Sigmoid colon (tissue), 7 donors: Measurements from ENCODE around the gene EGFL6. TPM values are rescaled to one million over a fixed set of nuclear protein-coding genes. Genes with fewer than 3 reads are reported as not detected.

Source experiments
- DNase-seq: peaks from one replicate; pipeline ENCODE4 v3.0.0-alpha.2; 2019
- H3K27ac ChIP-seq, 4 donors: fragments of 200-600 bp; sonication (generic); one replicate each; pipeline ENCODE4 v1.5.1; 2016 to 2019; ENCODE audit warnings: mild to moderate bottlenecking in 1 of 4
- H3K27me3 ChIP-seq, 3 donors: fragments of 200-600 bp; sonication (generic); one replicate each; pipeline ENCODE4 v1.5.1; 2019; ENCODE audit warnings: mild to moderate bottlenecking in 1 of 3
- H3K36me3 ChIP-seq, 4 donors: fragments of 200-600 bp; sonication (generic); one replicate each; pipeline ENCODE4 v1.5.1; 2016 to 2019
- H3K4me1 ChIP-seq, 4 donors: fragments of 200-600 bp; sonication (generic); one replicate each; pipeline ENCODE4 v1.5.1; 2017 to 2019
- H3K4me3 ChIP-seq, 4 donors: fragments of 200-600 bp; sonication (generic); one replicate each; pipeline ENCODE4 v1.5.1; 2017 to 2019; ENCODE audit warnings: mild to moderate bottlenecking in 2 of 4, moderate library complexity in 1 of 4
- H3K9me3 ChIP-seq, 4 donors: fragments of 200-600 bp in 3 of 4; sonication (generic) in 3 of 4; one replicate each; pipeline versions ENCODE4 v1.5.1 to v1.6.1; 2013 to 2019
- EP300 ChIP-seq, 4 donors: sonication (generic); formaldehyde crosslinking; IDR thresholded peaks; one replicate each; pipeline ENCODE4 v1.6.1; 2017; ENCODE audit warnings: antibody characterized with exemption in 4 of 4
- POLR2A ChIP-seq, 2 donors: fragments of 450-650 bp; IDR thresholded peaks; one replicate each; pipeline ENCODE4 v1.6.1; 2016; ENCODE audit warnings: antibody characterized with exemption in 2 of 2, mild to moderate bottlenecking in 2 of 2, moderate library complexity in 2 of 2
- POLR2AphosphoS5 ChIP-seq, 4 donors: sonication (generic); formaldehyde crosslinking; IDR thresholded peaks; one replicate each; pipeline ENCODE4 v1.6.1; 2017; ENCODE audit warnings: antibody characterized with exemption in 4 of 4
- WGBS, 2 donors: extraction: QIAGEN DNeasy Blood & Tissue Kit; methylation state at CpG; one replicate each; pipeline ENCODE4 v1.1.7; 2013; 5-methylcytosine and 5-hydroxymethylcytosine counted together
- intact Hi-C: fragments of 100-400 bp; cut with DNase I; formaldehyde crosslinking; loops from one replicate; pipeline ENCODE4 v1.15.1; 2023
- polyA plus RNA-seq, 3 donors: library from polyadenylated mRNA; stranded (reverse); fragments of 200-250 nt; gene quantifications; one replicate each; pipeline ENCODE4 v1.2.3, GENCODE V29; 2013
- total RNA-seq, 4 donors: library from RNA; depleted of rRNA; stranded (reverse); fragments of >200 nt; gene quantifications; one replicate each; pipeline ENCODE4 v1.1.0, GENCODE V29; 2016
- TF ChIP-seq, protein P1 (sequence below), 4 experiments: fragments of 450-650 bp in 3 of 4; fragments of 200-600 bp in 1 of 4; IDR thresholded peaks; one replicate each; pipeline ENCODE4 v1.5.1; 2016 to 2019; ENCODE audit warnings: antibody characterized with exemption in 4 of 4, mild to moderate bottlenecking in 3 of 4, moderate library complexity in 2 of 4
- donor health status: healthy with polysubstance abuse.
- donor health status: Bipolar disorder and iron deficiency.
- donor health status: healthy.

EGFL6 gene
- total and polyA plus RNA-seq, 7 donors, result 0.32 to 0.60 TPM; not detected in 5

DNA sequence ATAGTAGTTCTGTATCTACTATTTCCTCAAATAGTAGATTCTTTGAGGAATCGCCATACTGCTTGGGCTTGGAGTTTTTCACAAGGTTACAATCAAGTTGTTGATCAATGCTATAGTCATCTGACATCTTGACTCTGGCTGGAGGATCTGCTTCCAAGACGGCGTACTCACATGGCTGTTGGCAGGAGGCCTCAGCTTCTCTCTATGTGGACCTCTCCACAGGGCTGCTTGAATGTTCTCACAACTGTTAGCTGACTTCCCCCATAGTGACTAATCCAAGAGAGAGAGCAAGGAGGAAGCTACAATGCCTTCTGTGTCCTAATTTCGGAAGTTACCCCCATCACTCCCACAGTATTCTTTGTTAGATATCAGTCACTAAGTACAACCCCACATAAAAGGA lies 10.3 kb downstream of the EGFL6 start:
- Histone ChIP-seq H3K27ac (no peak overlapping the region), H3K4me3 (no peak overlapping the region), H3K36me3 (no peaks in the 10 kb centered on the region), H3K4me1 (no peaks in the 10 kb centered on the region), H3K27me3 (no peaks in the 10 kb centered on the region), H3K9me3 (no peaks in the 10 kb centered on the region)
- intact Hi-C loops, result no loop called here
- TF ChIP-seq EP300 (IDR thresholded peaks at IDR 0.05), result no peak
- no peak for TF ChIP-seq POLR2AphosphoS5 (IDR thresholded peaks at IDR 0.05)
- TF ChIP-seq, protein P1, sequence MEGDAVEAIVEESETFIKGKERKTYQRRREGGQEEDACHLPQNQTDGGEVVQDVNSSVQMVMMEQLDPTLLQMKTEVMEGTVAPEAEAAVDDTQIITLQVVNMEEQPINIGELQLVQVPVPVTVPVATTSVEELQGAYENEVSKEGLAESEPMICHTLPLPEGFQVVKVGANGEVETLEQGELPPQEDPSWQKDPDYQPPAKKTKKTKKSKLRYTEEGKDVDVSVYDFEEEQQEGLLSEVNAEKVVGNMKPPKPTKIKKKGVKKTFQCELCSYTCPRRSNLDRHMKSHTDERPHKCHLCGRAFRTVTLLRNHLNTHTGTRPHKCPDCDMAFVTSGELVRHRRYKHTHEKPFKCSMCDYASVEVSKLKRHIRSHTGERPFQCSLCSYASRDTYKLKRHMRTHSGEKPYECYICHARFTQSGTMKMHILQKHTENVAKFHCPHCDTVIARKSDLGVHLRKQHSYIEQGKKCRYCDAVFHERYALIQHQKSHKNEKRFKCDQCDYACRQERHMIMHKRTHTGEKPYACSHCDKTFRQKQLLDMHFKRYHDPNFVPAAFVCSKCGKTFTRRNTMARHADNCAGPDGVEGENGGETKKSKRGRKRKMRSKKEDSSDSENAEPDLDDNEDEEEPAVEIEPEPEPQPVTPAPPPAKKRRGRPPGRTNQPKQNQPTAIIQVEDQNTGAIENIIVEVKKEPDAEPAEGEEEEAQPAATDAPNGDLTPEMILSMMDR (IDR thresholded peaks at IDR 0.05), result no peak
- TF ChIP-seq POLR2A (IDR thresholded peaks at IDR 0.05), result no peak
- 92 to 98% methylated on average over 4 of the region's 4 CpGs for WGBS, 2 donors
- DNase-seq, result no peak

DNA sequence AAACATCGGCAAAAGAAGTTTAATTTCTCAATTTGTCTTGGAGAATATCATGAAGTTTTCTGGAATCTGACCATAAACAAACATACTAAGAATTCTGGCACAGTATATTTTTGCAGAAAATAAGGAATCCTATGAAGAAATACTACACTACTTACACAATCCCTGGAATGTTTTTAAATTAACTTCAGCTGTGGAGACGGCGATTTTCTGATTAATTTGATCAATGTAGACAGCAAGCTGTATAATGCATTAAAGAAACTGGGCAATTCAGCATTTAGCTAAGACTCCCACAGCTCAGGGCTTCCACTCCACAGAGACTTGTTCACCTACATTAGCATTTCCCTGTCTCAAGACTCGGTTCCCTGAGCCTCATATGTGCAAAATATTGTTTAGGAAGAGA lies 12.2 kb downstream of the EGFL6 start:
- WGBS, 2 donors, result 75 to 80% methylated on average over 4 of the region's 4 CpGs
- TF ChIP-seq EP300 (IDR thresholded peaks at IDR 0.05), result no peak
- TF ChIP-seq POLR2AphosphoS5 (IDR thresholded peaks at IDR 0.05), result no peak
- TF ChIP-seq POLR2A (IDR thresholded peaks at IDR 0.05), result no peak
- TF ChIP-seq, protein P1 (IDR thresholded peaks at IDR 0.05), result no peak
- DNase-seq, result no peak
- no peaks in the 10 kb centered on the region for H3K36me3 ChIP-seq
- H3K27me3 ChIP-seq, result no peaks in the 10 kb centered on the region
- no peak overlapping the region for H3K27ac ChIP-seq
- no peaks in the 10 kb centered on the region for H3K4me1 ChIP-seq
- no peaks in the 10 kb centered on the region for H3K9me3 ChIP-seq
- intact Hi-C loops, result no loop called here
- H3K4me3 ChIP-seq, result no peak overlapping the region

DNA sequence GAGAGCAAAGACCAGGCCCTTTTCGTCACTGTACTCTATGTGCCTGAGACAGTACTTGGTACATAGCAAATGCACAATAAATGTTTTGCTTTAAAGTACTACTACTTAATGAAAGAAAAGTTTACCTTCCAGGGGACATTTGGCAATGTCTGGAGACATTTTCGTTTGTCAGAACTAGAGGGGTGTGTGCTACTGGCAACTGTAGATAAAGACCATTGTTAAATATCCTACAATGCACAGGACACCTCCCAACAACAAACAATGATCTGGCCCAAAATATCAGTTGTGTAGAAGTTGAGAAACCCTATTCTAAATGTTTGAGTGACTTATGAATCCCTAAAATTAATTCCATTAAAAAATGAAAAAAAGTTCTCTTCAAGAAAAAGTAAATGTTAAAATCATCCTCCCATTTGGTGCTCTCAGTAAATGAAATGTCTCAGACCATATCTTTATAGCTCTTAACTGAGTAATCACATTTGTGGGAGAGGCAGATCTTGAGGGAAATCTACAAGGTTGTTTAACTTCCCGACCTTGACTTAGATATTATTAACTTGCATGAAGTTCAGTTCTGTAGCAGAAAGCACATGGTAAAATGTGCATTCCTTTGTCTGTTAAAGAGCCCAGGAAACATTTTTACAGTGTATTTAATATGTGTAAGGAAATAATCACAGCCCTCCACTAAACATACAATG lies 18.5 kb downstream of the EGFL6 start:
- 23 to 62% methylated on average over 3 of the region's 3 CpGs for WGBS, 2 donors
- Histone ChIP-seq H3K4me3 (no peak overlapping the region), H3K36me3 (no peaks in the 10 kb centered on the region), H3K27me3 (no peaks in the 10 kb centered on the region), H3K4me1 (no peaks in the 10 kb centered on the region), H3K27ac (no peak overlapping the region), H3K9me3 (no peaks in the 10 kb centered on the region)
- TF ChIP-seq EP300 (IDR thresholded peaks at IDR 0.05), result no peak
- no peak for TF ChIP-seq POLR2A (IDR thresholded peaks at IDR 0.05)
- TF ChIP-seq, protein P1 (IDR thresholded peaks at IDR 0.05), result no peak
- TF ChIP-seq POLR2AphosphoS5 (IDR thresholded peaks at IDR 0.05), result no peak
- intact Hi-C loops, result no loop called here
- DNase-seq, result no peak

DNA sequence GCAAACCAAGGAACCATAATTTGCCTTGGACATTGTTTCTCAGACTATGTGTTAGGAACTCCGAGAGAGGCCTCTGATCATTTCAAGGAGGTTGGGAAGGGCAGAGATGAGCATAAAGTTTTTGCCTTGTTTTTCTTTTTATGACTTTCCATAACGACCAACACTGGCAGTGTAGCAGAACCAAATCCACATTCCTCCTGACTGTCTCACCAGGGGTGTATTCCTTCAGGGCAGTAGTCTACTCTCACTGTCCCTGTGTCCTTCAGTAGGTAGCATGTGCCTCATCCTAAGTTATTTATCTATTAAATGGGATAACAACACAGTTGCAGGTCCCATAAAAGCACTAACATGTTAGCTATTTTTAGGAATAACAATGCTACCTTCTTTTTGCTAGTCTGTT lies 20.8 kb downstream of the EGFL6 start:
- DNase-seq, result no peak
- WGBS, 2 donors, result 56 to 79% methylated on average over 2 of the region's 2 CpGs

More for the DNA sequence above, 20.8 kb downstream of the EGFL6 start:
- Histone ChIP-seq H3K27me3 (no peaks in the 10 kb centered on the region), H3K4me1 (no peaks in the 10 kb centered on the region), H3K9me3 (no peaks in the 10 kb centered on the region), H3K27ac (no peak overlapping the region), H3K4me3 (no peak overlapping the region), H3K36me3 (no peaks in the 10 kb centered on the region)
- TF ChIP-seq EP300 (IDR thresholded peaks at IDR 0.05), result no peak
- TF ChIP-seq, protein P1 (IDR thresholded peaks at IDR 0.05), result no peak
- TF ChIP-seq POLR2A (IDR thresholded peaks at IDR 0.05), result no peak
- TF ChIP-seq POLR2AphosphoS5 (IDR thresholded peaks at IDR 0.05), result no peak
- intact Hi-C loops, result no loop called here
